Heart right ventricle (tissue), 16 donors: ENCODE results near the gene CLDN15. TPM values are rescaled to one million over a fixed set of nuclear protein-coding genes. Genes with fewer than 3 reads are reported as not detected.
"Not testable (repeated sequence)": the region's sequence is repeated elsewhere in the genome, so short reads cannot be mapped to it uniquely, and the experiment has no call there.

Experiments
- ATAC-seq, 8 donors: fragments of 200-7000 bp; cut with Tn5 transposase; one replicate each; pipeline ENCODE4 v1.9.1; 2020; ENCODE audit warnings: mild to moderate bottlenecking in 8 of 8, moderate library complexity in 8 of 8, moderate number of reproducible peaks in 1 of 8
- DNase-seq, 2 donors: peaks; one replicate each; pipeline ENCODE4 v3.0.0-alpha.2; 2020
- H3K27ac ChIP-seq, 10 donors: fragments of 200-600 bp; sonication (generic) in 2 of 10; one replicate each; pipeline versions ENCODE4 v1.5.0 to v1.8.0; 2020 to 2022; ENCODE audit warnings: mild to moderate bottlenecking in 3 of 10
- H3K27me3 ChIP-seq, 7 donors: fragments of 200-600 bp; one replicate each; pipeline ENCODE4 v1.8.0; 2021 to 2022; ENCODE audit warnings: mild to moderate bottlenecking in 2 of 7
- H3K36me3 ChIP-seq, 9 donors: fragments of 200-600 bp; sonication (generic) in 1 of 9; one replicate each; pipeline versions ENCODE4 v1.5.0 to v1.8.0; 2020 to 2022; ENCODE audit warnings: mild to moderate bottlenecking in 2 of 9
- H3K4me1 ChIP-seq, 9 donors: fragments of 200-600 bp; sonication (generic) in 1 of 9; one replicate each; pipeline versions ENCODE4 v1.5.0 to v1.8.0; 2020 to 2022; ENCODE audit warnings: mild to moderate bottlenecking in 4 of 9
- H3K4me3 ChIP-seq, 10 donors: fragments of 200-600 bp; sonication (generic) in 2 of 10; one replicate each; pipeline versions ENCODE4 v1.5.0 to v1.8.0; 2020 to 2022; ENCODE audit warnings: mild to moderate bottlenecking in 7 of 10, moderate library complexity in 2 of 10
- H3K9me3 ChIP-seq, 11 donors: fragments of 200-600 bp in 10 of 11; sonication (generic) in 2 of 11; one replicate each; pipeline versions ENCODE4 v1.5.0 to v1.8.0; 2013 to 2022; ENCODE audit warnings: mild to moderate bottlenecking in 2 of 11, control low read depth in 1 of 11, moderate library complexity in 1 of 11
- CTCF ChIP-seq, 9 donors: fragments of 200-600 bp; sonication (generic) in 2 of 9; IDR thresholded peaks; one replicate each; pipeline versions ENCODE4 v1.5.0 to v1.8.0; 2021 to 2022; ENCODE audit warnings: antibody characterized with exemption in 9 of 9, mild to moderate bottlenecking in 5 of 9, moderate library complexity in 1 of 9
- WGBS, 2 donors: extraction: QIAGEN DNeasy Blood & Tissue Kit; methylation state at CpG; one replicate each; pipeline ENCODE4 v1.1.7; 2013; ENCODE audit warnings: inconsistent platforms in 1 of 2; 5-methylcytosine and 5-hydroxymethylcytosine counted together
- intact Hi-C, 10 donors: fragments of 100-400 bp; cut with DNase I; formaldehyde crosslinking; loops; one replicate each; pipeline versions ENCODE4 v1.11.1 to v1.14.2; 2022
- polyA plus RNA-seq, 2 donors: library from polyadenylated mRNA; stranded (reverse); fragments of 200-250 nt; gene quantifications; one replicate each; pipeline ENCODE4 v1.2.3, GENCODE V29; 2013
- total RNA-seq, 10 donors: library from RNA; stranded (reverse); fragmentation: NEBNext Ultra II Directional in 3 of 10; extraction: Animal tissue kit (Norgen Biotek cat#: 25700) in 3 of 10; gene quantifications; one replicate each; pipeline versions ENCODE4 v1.2.1 to v1.2.4, GENCODE V29; 2021 to 2023
- donor health status: Arrhythmogenic right ventricular cardiomyopathy.
- donor health status: ischemic (EF 13 %, LVEDD 7.1; RV severe dilation, severe dysfunction).
- donor health status: healthy with polysubstance abuse.
- donor health status: DM: no; HTN: yes; CAD: no.
- donor health status: DM: no; HTN: no; CAD: no.
- donor health status: ischemic (EF 25% LVEDD 6.9; RV normal size, moderate dysfunction).
- donor health status: ischemic (EF 25% LVEDD 5.7; RV mildly dilated, moderate dysfunction).
- donor health status: healthy.
- donor health status: DM: yes; HTN: yes; CAD: no.
- donor health status: Ischemic cardiomyopathy.
- donor health status: ischemic (EF 35%, LVEDD 5.7; RV mildly dilated, moderate dysfunction).
- donor health status: nonischemic (EF 11% LVEDD 7.7; RV severe dilation, severe dysfunction).
- donor health status: DM: yes; HTN: yes; CAD: no.
- donor health status: PGD.
- donor health status: ischemic (EF 29% LVEDD 5.4; RV normal size, mild dysfunction).
- donor health status: nonischemic (EF 23%, LVEDD 6.1; RV moderate dilation, normal function).

CLDN15 gene
- total and polyA plus RNA-seq, 12 donors: 1.2 to 5.4 (median 2.0) TPM

GRCh38 chr7:101202603-101202918 is 35.0 kb downstream of the CLDN15 start:
- peaks cover 4 to 27% (median 9%) of the 10 kb centered on the region in 9 donors for H3K4me1 ChIP-seq
- no peaks in the 10 kb centered on the region for H3K9me3 ChIP-seq
- no peak for ATAC-seq
- TF ChIP-seq CTCF (IDR thresholded peaks at IDR 0.05): no peak
- H3K27me3 ChIP-seq: peaks cover 25 to 62% (median 59%) of the 10 kb centered on the region in 7 donors
- 84 to 85% methylated on average over 5 of the region's 5 CpGs for WGBS, 2 donors
- no peak overlapping the region for H3K4me3 ChIP-seq
- DNase-seq: no peak
- no peak overlapping the region for H3K27ac ChIP-seq
- peaks cover 0 to 19% (median 0%) of the 10 kb centered on the region in 9 donors for H3K36me3 ChIP-seq
- intact Hi-C loops: no loop called here

GRCh38 chr7:101201695-101202602 is 35.7 kb downstream of the CLDN15 start:
- DNase-seq (no peak), ATAC-seq (peak in 4 of 8 donors; percentile 11 to 45 (median 42))
- 7% methylated on average over 74 to 75 of the region's 75 CpGs for WGBS, 2 donors
- no peak overlapping the region for H3K27ac ChIP-seq
- H3K27me3 ChIP-seq: peaks cover 25 to 67% (median 63%) of the 10 kb centered on the region in 7 donors
- peaks cover 0 to 13% (median 0%) of the 10 kb centered on the region in 9 donors for H3K36me3 ChIP-seq
- peak overlapping the region in 5 of 10 donors; percentile 6 to 30 (median 20) for H3K4me3 ChIP-seq
- no peaks in the 10 kb centered on the region for H3K9me3 ChIP-seq
- peaks cover 4 to 27% (median 9%) of the 10 kb centered on the region in 9 donors for H3K4me1 ChIP-seq
- intact Hi-C loops: no loop called here
- TF ChIP-seq CTCF (IDR thresholded peaks at IDR 0.05): no peak

- peaks cover 0 to 5% (median 0%) of the 10 kb centered on the region in 9 donors for H3K36me3 ChIP-seq
- intact Hi-C loops: no loop called here
- no peaks in the 10 kb centered on the region for H3K9me3 ChIP-seq
- no peak within 1 kb of the TSS for H3K27ac ChIP-seq
- WGBS, 2 donors: 28 to 29% methylated on average over 21 of the region's 21 CpGs
- H3K4me1 ChIP-seq: peaks cover 4 to 27% (median 9%) of the 10 kb centered on the region in 9 donors
- peak within 1 kb of the TSS in 5 of 10 donors; percentile 6 to 30 (median 20) for H3K4me3 ChIP-seq
- no peak for TF ChIP-seq CTCF (IDR thresholded peaks at IDR 0.05)
- H3K27me3 ChIP-seq: peaks cover 25 to 76% (median 71%) of the 10 kb centered on the region in 7 donors
- peak in 1 of 8 donors; percentile 21 for ATAC-seq
- no peak for DNase-seq
Observed at GRCh38 chr7:101200862-101201599, 36.6 kb downstream of the CLDN15 start, which contains the start of gene MOGAT3. TSS of gene MOGAT3 (minus strand) at chr7:101201036. CDS start at chr7:101200854, 182 bp downstream.

- intact Hi-C loops: no loop called here
- Histone ChIP-seq H3K9me3 (no peaks in the 10 kb centered on the region), H3K4me3 (no peak overlapping the region), H3K36me3 (no peaks in the 10 kb centered on the region), H3K27me3 (peaks cover 25 to 81% (median 77%) of the 10 kb centered on the region in 7 donors), H3K27ac (no peak overlapping the region), H3K4me1 (peaks cover 4 to 27% (median 9%) of the 10 kb centered on the region in 9 donors)
- ATAC-seq (no peak), DNase-seq (no peak)
- 77 to 89% methylated on average over 2 of the region's 2 CpGs for WGBS, 2 donors
- no peak for TF ChIP-seq CTCF (IDR thresholded peaks at IDR 0.05)
Observed at GRCh38 chr7:101200504-101200861, 37.1 kb downstream of the CLDN15 start.

GRCh38 chr7:101199522-101199921 is 38.1 kb downstream of the CLDN15 start:
- intact Hi-C loops: loop anchor here in 2 of 10 donors (10.0 kb wide), 1 partner anchor 85 kb away; no protein-coding TSS in a partner anchor
- not testable (repeated sequence) for H3K9me3 ChIP-seq, ATAC-seq, H3K36me3 ChIP-seq, DNase-seq, H3K27ac ChIP-seq, H3K4me3 ChIP-seq
- Histone ChIP-seq H3K4me1 (peaks cover 4 to 22% (median 9%) of the 10 kb centered on the region in 9 donors), H3K27me3 (peaks cover 25 to 87% (median 81%) of the 10 kb centered on the region in 7 donors)
- WGBS, 2 donors: 93 to 94% methylated on average over 10 of the region's 10 CpGs
